ENCODE measurements around the gene B3GNT2.

B3GNT2 gene

GRCh38 chr2:62234755-62235655 lies 39.1 kb downstream of the B3GNT2 start:
- Histone ChIP-seq H3K4me1 (no peaks in the 10 kb centered on the region), H3K27me3 (no peaks in the 10 kb centered on the region), H3K4me3 (ENCODE audit: low read depth, low read length) (no peak overlapping the region), H3K36me3 (no peaks in the 10 kb centered on the region), H3K9me3 (no peaks in the 10 kb centered on the region)
- TF ChIP-seq CTCF (IDR thresholded peaks at IDR 0.05; ENCODE audit: low read depth, low read length), result no peak
- DNase-seq, result no peak

GRCh38 chr2:62236499-62236898 lies 40.6 kb downstream of the B3GNT2 start:
- no peaks in the 10 kb centered on the region for H3K36me3 ChIP-seq
- DNase-seq, result no peak

GRCh38 chr2:62238236-62238635 lies 42.3 kb downstream of the B3GNT2 start:
- no peaks in the 10 kb centered on the region for H3K27me3 ChIP-seq
- no peaks in the 10 kb centered on the region for H3K4me1 ChIP-seq
- no peak for TF ChIP-seq CTCF (IDR thresholded peaks at IDR 0.05; ENCODE audit: low read depth, low read length)
- DNase-seq, result no peak
- H3K4me3 ChIP-seq (ENCODE audit: low read depth, low read length), result no peak overlapping the region
- H3K9me3 ChIP-seq, result no peaks in the 10 kb centered on the region
- no peaks in the 10 kb centered on the region for H3K36me3 ChIP-seq

More at GRCh38 chr2:62236499-62236898, 40.6 kb downstream of the B3GNT2 start:
- TF ChIP-seq CTCF (IDR thresholded peaks at IDR 0.05; ENCODE audit: low read depth, low read length), result no peak
- Histone ChIP-seq H3K27me3 (no peaks in the 10 kb centered on the region), H3K4me1 (no peaks in the 10 kb centered on the region), H3K4me3 (ENCODE audit: low read depth, low read length) (no peak overlapping the region), H3K9me3 (no peaks in the 10 kb centered on the region)

- Histone ChIP-seq H3K36me3 (no peaks in the 10 kb centered on the region), H3K4me1 (no peaks in the 10 kb centered on the region), H3K27me3 (no peaks in the 10 kb centered on the region), H3K4me3 (ENCODE audit: low read depth, low read length) (no peak overlapping the region), H3K9me3 (no peaks in the 10 kb centered on the region)
- no peak for DNase-seq
- no peak for TF ChIP-seq CTCF (IDR thresholded peaks at IDR 0.05; ENCODE audit: low read depth, low read length)
Measured at GRCh38 chr2:62240546-62240945, 44.6 kb downstream of the B3GNT2 start.

- TF ChIP-seq CTCF (IDR thresholded peaks at IDR 0.05; ENCODE audit: low read depth, low read length), result no peak
- Histone ChIP-seq H3K9me3 (no peaks in the 10 kb centered on the region), H3K4me3 (ENCODE audit: low read depth, low read length) (no peak overlapping the region), H3K36me3 (no peaks in the 10 kb centered on the region), H3K4me1 (no peaks in the 10 kb centered on the region), H3K27me3 (no peaks in the 10 kb centered on the region)
- no peak for DNase-seq
Measured at GRCh38 chr2:62243983-62244382, 48.1 kb downstream of the B3GNT2 start.

- no peak for TF ChIP-seq CTCF (IDR thresholded peaks at IDR 0.05; ENCODE audit: low read depth, low read length)
- no peaks in the 10 kb centered on the region for H3K27me3 ChIP-seq
- no peaks in the 10 kb centered on the region for H3K36me3 ChIP-seq
- no peak overlapping the region for H3K4me3 ChIP-seq (ENCODE audit: low read depth, low read length)
- no peaks in the 10 kb centered on the region for H3K4me1 ChIP-seq
- no peak for DNase-seq
- no peaks in the 10 kb centered on the region for H3K9me3 ChIP-seq
Measured at GRCh38 chr2:62248226-62248625, 52.3 kb downstream of the B3GNT2 start.
